ENCODE results near the gene A1BG.

Gene A1BG

DNA sequence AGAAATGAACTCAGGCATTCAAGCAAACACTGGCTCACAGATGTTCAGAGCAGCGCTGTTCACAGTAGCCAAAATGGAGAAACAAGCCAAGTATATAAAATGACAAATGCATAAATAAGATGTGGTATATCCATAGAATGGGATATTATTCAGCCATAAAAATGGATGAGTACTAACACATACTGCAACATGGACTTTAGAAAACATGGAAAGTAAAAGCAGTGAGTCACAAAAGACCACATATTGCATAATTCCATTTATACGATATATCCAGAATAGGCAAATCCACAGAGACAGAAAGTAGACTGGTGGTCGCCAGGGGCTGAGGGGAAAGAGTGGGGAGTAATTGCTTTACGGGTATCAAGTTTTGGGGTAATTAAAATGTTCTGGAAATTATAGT, 20.9 kb upstream of the A1BG start:
- TF ChIP-seq ZFX (IDR thresholded peaks at IDR 0.05; ENCODE audit: borderline replicate concordance): no peak
- TF ChIP-seq, protein P1, sequence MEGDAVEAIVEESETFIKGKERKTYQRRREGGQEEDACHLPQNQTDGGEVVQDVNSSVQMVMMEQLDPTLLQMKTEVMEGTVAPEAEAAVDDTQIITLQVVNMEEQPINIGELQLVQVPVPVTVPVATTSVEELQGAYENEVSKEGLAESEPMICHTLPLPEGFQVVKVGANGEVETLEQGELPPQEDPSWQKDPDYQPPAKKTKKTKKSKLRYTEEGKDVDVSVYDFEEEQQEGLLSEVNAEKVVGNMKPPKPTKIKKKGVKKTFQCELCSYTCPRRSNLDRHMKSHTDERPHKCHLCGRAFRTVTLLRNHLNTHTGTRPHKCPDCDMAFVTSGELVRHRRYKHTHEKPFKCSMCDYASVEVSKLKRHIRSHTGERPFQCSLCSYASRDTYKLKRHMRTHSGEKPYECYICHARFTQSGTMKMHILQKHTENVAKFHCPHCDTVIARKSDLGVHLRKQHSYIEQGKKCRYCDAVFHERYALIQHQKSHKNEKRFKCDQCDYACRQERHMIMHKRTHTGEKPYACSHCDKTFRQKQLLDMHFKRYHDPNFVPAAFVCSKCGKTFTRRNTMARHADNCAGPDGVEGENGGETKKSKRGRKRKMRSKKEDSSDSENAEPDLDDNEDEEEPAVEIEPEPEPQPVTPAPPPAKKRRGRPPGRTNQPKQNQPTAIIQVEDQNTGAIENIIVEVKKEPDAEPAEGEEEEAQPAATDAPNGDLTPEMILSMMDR (IDR thresholded peaks at IDR 0.05): no peak
- H3K27ac ChIP-seq: no peak overlapping the region

DNA sequence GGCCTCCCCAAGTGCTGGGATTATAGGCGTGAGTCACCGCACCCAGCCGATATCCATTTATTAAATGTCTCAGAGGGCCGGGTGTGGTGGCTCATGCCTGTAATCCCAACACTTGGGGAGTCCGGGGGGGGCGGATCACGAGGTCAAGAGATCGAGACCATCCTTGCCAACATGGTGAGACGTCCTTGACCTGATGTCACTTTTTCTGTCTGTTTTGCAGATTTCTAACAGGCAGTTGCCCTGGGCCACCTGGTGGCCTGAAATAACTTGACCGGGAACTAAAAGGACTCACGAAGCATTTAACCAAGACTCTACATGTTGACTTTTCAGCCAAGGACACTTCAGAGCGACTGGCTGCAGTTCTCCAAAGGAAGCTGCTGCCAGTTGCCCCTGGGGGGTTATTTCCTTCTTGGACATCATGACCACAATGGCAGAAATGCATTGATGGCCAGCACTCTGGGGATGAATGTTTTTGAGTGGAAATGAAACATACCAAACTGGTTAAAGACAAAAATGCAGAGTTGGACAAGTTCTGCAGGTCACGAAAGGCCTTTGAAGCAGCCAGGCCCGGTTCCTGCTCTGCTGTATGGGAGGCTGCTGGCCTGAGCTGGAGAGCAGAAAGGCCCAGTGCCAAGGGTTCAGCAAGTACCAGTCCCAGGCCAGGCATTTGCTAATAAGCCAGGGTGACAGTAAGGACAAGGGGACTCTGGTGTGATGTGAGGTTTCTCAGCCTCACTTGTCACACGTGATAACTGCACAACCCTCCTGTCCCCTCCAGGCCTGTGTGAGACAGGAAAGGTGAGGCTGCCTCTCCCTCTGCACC, 19.2 kb upstream of the A1BG start:
- no peak for TF ChIP-seq ZFX (IDR thresholded peaks at IDR 0.05; ENCODE audit: borderline replicate concordance)
- TF ChIP-seq, protein P1 (IDR thresholded peaks at IDR 0.05): no peak
- H3K27ac ChIP-seq: no peak overlapping the region

DNA sequence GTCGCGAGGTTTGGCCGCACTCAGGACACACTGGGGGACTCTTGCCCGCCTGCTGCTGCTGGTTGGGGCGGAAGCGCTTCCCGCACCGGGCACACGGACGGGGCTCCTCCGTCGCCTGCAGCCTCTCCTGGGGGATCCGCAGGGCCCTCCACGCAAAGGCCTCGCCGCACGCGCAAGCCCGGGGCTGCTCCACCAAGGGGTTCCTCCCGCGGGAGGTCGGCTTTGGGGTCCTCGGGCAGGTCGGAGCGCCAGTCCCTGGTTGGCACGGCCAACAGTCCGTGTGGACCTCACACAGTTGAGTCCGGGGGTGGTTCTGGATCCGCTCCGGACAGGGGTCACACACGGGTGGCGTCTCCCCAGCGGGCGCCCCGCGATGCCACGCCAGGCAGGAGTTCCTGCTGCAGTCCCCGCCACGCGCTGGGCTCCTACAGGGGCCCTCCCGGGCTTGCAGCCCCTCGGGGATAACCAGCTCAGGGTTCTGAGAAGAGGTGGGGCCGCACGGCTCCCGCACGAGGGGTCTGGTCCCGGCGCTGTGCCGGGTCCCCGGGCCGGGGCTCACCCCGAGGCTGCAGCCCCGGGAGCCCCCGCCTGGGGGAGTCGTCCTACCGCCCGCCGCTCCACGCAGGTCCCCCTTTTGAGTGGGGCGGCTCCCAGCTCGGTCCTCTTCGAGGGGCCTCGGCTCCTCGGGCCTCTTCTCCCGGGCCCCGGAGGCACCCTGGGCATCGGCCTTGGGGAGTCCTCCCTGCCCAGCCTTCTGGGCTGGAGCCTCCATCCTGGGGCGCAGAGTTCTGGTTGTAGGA, 15.5 kb upstream of the A1BG start:
- TF ChIP-seq ZFX (IDR thresholded peaks at IDR 0.05; ENCODE audit: borderline replicate concordance): no peak
- TF ChIP-seq, protein P1 (IDR thresholded peaks at IDR 0.05): no peak
- no peak overlapping the region for H3K27ac ChIP-seq

DNA sequence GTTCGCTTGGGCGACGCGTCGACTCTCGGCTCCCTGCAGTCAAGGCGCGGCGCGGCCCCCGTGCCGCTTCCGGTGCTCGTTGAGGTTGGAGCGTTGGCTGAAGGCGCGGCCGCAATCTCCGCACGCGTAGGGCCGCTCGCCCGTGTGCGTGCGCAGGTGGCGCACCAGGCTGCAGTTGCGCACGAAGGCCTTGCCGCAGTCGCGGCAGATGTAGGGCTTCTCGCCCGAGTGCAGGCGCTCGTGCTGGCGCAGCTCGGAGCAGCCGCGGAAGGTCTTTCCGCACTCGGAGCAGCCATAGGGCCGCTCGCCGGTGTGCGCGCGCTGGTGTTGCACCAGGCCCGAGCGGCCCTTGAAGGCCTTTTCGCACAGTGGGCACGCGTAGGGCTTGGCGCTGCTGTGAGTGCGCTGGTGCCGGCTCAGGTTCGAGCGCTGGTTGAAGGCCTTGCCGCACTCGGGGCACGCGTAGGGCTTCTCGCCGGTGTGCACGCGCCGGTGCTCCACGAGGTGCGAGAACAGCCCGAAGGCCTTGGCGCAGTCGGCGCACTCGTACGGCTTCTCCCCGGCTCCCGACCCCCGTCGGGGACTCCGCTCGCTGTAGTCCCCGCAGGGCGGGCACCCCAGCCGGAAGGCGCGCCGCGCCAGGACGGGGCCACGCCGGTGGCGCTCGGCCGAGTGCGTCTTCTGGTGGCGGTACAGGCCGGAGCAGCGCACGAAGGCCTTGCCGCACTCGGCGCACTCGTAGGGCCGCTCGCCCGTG, 14.6 kb upstream of the A1BG start:
- no peak for TF ChIP-seq ZFX (IDR thresholded peaks at IDR 0.05; ENCODE audit: borderline replicate concordance)
- TF ChIP-seq, protein P1 (IDR thresholded peaks at IDR 0.05): no peak
- H3K27ac ChIP-seq: no peak overlapping the region

DNA sequence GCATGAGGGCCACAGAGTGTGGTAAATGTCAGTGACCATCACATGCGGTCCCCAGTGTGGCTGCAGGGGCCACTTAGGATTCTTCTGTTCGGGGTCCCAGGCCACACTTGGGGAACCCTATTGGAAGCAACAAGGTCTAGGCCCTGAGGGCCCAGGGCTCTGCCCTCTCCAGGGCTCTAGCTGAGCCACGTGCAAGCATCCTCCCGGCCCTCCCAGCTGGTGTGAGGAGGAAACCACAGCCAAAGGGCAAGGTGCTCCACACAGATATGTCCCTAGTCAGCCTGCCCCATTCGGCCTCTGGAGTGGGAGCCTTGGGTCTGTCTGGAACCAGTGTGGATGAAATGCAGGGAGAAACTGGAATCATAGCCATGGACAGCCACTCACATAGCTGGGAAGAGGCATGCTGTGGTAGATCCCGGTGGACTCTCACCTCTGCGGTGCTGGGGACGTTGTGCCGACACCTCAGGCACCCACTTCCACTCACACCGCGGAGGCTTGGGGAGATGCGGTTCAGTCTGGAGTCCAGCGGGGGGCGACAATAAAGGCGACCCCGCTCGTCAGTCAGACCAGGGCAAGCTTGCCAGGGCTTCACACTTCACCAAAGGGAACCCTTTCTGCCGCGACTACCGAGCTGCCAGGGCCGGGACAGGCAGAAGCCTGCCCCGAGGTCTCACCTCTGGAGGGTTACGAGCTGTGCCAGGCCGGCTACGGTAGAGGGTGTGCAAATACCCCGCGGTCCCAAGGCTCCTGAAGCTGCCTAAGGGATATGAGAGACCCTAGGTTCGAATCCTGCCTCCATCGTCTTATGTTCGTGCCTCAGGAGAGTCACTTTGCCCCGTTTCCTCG, 13.5 kb upstream of the A1BG start:
- TF ChIP-seq, protein P1 (IDR thresholded peaks at IDR 0.05): no peak
- TF ChIP-seq ZFX (IDR thresholded peaks at IDR 0.05; ENCODE audit: borderline replicate concordance): no peak
- H3K27ac ChIP-seq: no peak overlapping the region

DNA sequence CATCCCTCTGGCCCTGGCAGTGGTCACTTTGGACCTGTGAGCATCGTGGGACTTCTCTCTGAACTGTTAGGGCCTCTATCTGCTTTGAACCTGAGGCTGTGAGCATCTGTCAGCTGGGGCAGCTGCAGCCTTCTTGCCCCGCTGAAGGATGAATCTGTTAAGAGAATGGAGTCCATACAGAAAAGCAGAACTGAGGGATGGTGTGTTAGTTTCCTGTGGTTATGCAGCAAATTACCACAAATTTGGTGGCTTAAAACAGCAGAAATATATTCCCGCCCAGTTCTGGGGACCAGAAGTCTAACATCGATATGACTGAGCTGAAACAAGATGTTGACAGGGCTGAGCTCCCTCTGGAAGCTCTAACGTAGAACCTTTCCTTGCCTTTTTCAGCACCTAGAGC, 10.9 kb upstream of the A1BG start:
- 0 out of 2 replicates have a peak overlapping the region, but pooled peaks have one; percentile 99 for H3K27ac ChIP-seq
- TF ChIP-seq, protein P1 (IDR thresholded peaks at IDR 0.05): no peak
- no peak for TF ChIP-seq ZFX (IDR thresholded peaks at IDR 0.05; ENCODE audit: borderline replicate concordance)
